ENCODE results near the gene PACS1. TPM values are rescaled to one million over a fixed set of nuclear protein-coding genes. Genes with fewer than 3 reads are reported as not detected.
"Not testable (repeated sequence)": the region's sequence is repeated elsewhere in the genome, so short reads cannot be mapped to it uniquely, and the experiment has no call there.

Gene PACS1
- total RNA-seq, 1 donor from 2014 or later, result 74.4 TPM

DNA sequence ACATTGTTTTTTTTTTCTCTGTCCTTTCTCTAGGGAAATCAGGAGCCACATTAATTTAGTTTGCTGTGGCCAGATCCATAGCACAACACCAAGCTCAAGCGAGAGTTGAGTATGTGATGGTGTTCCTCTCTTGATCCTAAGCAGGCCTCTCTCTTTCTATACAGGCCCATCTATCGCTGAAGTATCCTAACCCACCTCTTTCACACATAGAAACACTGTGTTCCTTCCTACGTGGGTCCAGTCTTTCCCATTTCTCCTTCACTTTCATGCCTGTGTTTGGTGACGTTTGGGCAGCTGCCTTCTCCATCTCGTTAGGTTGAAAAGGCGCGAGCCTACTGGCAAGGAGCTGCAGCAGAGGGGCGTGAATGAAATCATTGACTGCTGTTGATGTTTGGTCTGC, 2.4 kb downstream of the PACS1 start:
- no peak for DNase-seq (ENCODE audit: extremely low read depth, low read depth, low spot score)

DNA sequence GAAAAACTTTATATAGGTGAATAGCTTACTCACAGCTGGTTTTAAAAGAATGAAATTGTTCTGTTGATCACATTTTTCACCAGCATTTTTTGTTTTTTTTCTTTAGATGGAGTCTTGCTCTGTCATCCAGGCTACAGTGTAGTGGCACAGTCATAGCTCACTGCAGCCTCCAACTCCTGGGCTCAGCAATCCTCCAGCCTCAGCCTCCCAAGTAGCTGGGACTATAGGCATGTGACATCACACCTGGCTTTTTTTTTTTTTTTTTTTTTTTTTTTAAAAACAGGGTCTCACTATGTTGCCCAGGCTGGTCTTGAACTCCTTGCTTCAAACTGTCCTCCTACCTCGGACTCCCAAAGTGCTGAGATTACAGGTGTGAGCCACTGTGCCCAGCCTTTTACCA, 3.6 kb downstream of the PACS1 start:
- DNase-seq (ENCODE audit: extremely low read depth, low read depth, low spot score), result no peak

- DNase-seq (ENCODE audit: extremely low read depth, low read depth, low spot score), result no peak
These were observed 5.2 kb downstream of the PACS1 start for GRCh38 chr11:66075273-66075672.

GRCh38 chr11:66076561-66076960, 6.5 kb downstream of the PACS1 start:
- no peak for DNase-seq (ENCODE audit: extremely low read depth, low read depth, low spot score)

- no peak for DNase-seq (ENCODE audit: extremely low read depth, low read depth, low spot score)
These were observed 7.9 kb downstream of the PACS1 start for GRCh38 chr11:66077927-66078326.

- DNase-seq (ENCODE audit: extremely low read depth, low read depth, low spot score), result not testable (repeated sequence)
These were observed 8.9 kb downstream of the PACS1 start for GRCh38 chr11:66078949-66079348.

DNA sequence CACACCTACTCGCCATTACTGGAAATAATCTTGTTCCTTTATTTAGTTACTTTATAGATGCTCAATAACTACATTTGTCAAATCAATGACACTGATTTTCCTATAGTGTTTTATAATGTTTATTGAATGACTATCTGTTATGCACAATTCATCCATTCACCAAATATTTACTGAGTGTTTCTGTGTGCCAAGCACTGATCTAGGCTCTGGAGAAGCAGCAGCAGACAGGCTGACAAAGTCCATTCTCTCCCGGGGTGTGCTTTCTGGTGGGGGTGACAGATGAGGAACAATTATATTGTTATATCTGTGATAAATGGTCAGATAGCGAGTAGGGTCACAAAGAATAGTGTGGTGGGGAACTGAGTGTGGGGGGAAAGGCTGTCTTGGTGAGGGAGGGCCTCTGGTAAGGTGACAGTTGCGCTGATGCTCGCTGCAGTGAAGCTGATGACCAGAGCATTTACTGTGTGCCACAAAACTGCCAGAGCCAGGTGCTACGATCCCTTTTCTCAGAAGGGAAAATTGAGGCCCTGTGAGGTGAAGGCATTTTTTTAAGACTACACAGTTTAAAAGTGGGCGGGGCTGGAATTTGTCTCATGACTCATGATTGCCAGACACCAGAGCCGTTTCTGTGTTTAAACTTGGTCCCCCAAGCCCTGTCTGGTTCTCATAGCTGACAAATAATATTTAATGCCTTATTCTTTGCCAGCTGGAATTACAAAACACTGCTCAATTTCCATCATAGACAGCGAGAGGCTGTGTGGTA, 10.2 kb downstream of the PACS1 start:
- no peak for DNase-seq (ENCODE audit: extremely low read depth, low read depth, low spot score)

DNA sequence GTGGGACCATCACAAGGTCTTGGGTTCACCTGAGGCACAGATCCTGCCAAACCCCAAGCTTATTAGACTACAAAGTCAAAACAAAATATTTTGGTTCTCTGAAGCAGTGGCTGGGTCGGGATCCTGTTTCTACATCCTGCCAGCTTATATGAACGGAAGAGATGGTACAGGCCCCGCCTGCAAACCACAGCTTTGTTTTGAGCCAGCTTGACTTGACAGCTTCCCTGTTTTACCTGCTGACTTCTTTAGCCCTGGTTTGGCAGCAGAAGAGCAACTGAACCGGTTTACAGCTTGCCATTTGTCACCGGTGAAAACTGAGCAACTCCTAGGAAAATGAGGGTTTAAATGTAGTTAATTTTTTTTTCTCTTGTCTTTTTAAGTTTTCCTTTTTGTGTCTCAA, 11.4 kb downstream of the PACS1 start:
- DNase-seq (ENCODE audit: extremely low read depth, low read depth, low spot score), result no peak

- DNase-seq (ENCODE audit: extremely low read depth, low read depth, low spot score), result no peak
These were observed 13.1 kb downstream of the PACS1 start for GRCh38 chr11:66082946-66083698.

GRCh38 chr11:66083767-66084166, 13.7 kb downstream of the PACS1 start:
- no peak for DNase-seq (ENCODE audit: extremely low read depth, low read depth, low spot score)

- DNase-seq (ENCODE audit: extremely low read depth, low read depth, low spot score), result no peak
These were observed 14.9 kb downstream of the PACS1 start for GRCh38 chr11:66084821-66085475.

GRCh38 chr11:66087148-66087908, 17.3 kb downstream of the PACS1 start:
- DNase-seq (ENCODE audit: extremely low read depth, low read depth, low spot score), result no peak

DNA sequence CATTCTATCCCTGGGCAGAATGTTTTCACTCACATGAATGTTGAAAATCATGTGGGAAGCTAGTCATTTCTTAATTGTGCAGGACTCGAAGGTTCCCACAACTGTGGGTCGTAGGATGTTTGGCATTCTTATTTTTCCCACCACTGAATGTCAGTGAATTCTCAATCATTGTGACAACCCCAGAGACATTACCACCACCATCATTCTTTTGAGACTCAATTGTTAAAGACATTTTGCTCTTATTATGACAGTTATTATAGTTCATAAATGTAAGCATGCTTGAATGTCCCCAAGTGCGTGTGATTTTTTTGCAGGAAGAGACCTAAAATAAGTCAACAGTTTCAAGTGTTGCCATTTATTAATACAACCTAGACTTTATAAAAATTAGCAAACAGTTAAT, 19.0 kb downstream of the PACS1 start:
- DNase-seq (ENCODE audit: extremely low read depth, low read depth, low spot score), result no peak

DNA sequence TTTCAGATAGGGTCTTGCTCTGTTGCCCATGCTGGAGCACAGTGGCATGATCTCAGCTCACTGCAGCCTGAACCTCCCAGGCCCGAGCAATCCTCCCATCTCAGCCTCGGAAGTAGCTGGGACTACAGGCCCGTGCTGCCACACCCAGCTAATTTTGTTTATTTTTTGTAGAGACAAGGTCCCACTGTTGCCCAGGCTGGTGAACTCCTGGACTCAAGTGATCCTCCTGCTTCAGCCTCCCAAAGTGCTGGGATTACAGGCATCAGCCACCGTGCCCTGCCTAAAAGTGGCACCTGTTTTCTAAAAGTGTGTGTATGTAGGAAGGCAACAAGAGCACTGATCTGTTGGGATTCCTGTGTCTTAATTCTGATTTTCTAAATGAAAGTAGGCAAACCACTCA, 20.2 kb downstream of the PACS1 start:
- DNase-seq (ENCODE audit: extremely low read depth, low read depth, low spot score), result no peak

GRCh38 chr11:66092125-66092524, 22.1 kb downstream of the PACS1 start:
- DNase-seq (ENCODE audit: extremely low read depth, low read depth, low spot score), result not testable (repeated sequence)

DNA sequence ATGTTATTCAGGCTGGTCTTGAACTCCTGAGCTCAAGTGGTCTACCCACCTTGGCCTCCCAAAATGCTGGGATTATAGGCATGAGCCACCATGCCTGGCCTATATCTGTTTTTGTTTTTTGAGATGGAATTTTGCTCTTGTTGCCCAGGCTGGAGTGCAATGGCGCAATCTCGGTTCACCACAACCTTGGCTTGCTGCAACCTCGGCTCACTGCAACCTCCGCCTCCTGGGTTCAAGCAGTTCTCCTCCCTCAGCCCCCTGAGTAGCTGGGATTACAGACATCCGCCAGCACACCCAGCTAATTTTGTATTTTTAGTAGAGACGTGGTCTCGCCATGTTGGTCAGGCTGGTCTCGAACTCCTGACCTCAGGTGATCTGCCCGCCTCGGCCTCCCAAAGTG, 29.7 kb downstream of the PACS1 start:
- not testable (repeated sequence) for DNase-seq (ENCODE audit: extremely low read depth, low read depth, low spot score)

- DNase-seq (ENCODE audit: extremely low read depth, low read depth, low spot score), result no peak
These were observed 30.4 kb downstream of the PACS1 start for GRCh38 chr11:66100272-66101065.

GRCh38 chr11:66101066-66101464, 31.0 kb downstream of the PACS1 start:
- no peak for DNase-seq (ENCODE audit: extremely low read depth, low read depth, low spot score)

DNA sequence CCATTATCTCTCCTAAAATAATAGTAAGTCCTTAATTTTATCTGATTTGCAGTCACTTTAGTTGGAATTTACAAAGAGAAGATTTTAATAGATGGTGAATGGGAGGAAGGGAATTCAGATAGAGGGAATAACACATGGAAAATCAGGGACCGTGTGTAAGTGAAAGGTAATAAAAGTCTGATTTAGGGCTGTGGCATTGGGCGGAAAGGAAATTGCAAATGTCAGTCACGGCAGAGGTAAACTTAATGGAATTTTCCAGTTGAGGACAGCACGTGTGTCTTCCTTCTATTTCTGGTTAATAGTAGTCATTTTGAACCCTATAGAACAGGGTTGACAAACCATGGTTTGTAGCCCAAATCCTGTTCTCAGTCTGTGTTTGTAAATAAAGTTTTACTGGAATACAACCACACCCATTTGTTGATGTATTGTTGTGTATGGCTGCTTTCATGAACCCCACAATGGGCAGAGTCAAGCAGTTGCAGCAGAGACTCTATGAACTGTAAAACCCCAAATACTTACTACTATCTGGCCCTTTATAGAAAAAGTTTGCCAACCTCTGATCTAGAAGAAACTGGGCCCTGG, 34.1 kb downstream of the PACS1 start:
- no peak for DNase-seq (ENCODE audit: extremely low read depth, low read depth, low spot score)

All from glomerular endothelial cell (primary cell).